Osteocyte (in vitro differentiated cells): Measurements from ENCODE around the gene PHACTR3. TPM values are rescaled to one million over a fixed set of nuclear protein-coding genes. Genes with fewer than 3 reads are reported as not detected.

ENCODE experiments used
- DNase-seq: peaks from one replicate; pipeline ENCODE4 v3.0.0; 2021; ENCODE audit warnings: mixed read lengths; ENCODE audit not compliant: unreplicated experiment; ENCODE audit errors: extremely low spot score
- H3K27ac Mint-ChIP-seq: one replicate; pipeline ENCODE4 v1.8.0; 2021; ENCODE audit warnings: mild to moderate bottlenecking, mixed read lengths; ENCODE audit not compliant: unreplicated experiment
- H3K27me3 Mint-ChIP-seq: one replicate; pipeline ENCODE4 v1.8.0; 2021; ENCODE audit warnings: mixed read lengths; ENCODE audit not compliant: unreplicated experiment
- H3K36me3 Mint-ChIP-seq: one replicate; pipeline ENCODE4 v1.8.0; 2021; ENCODE audit warnings: mixed read lengths; ENCODE audit not compliant: unreplicated experiment
- H3K4me1 Mint-ChIP-seq: one replicate; pipeline ENCODE4 v1.8.0; 2021; ENCODE audit warnings: mixed read lengths; ENCODE audit not compliant: unreplicated experiment
- H3K4me3 Mint-ChIP-seq: one replicate; pipeline ENCODE4 v1.8.0; 2021; ENCODE audit warnings: mild to moderate bottlenecking, moderate library complexity, mixed read lengths; ENCODE audit not compliant: unreplicated experiment
- H3K9me3 Mint-ChIP-seq: one replicate; pipeline ENCODE4 v1.8.0; 2021; ENCODE audit warnings: mixed read lengths; ENCODE audit not compliant: unreplicated experiment
- CTCF ChIP-seq: fragments of 200-600 bp; sonication (generic); IDR thresholded peaks from 2 replicates; pipeline ENCODE4 v1.5.0; 2021; ENCODE audit warnings: antibody characterized with exemption, mild to moderate bottlenecking, moderate library complexity
- total RNA-seq: library from RNA; stranded (reverse); gene quantifications from 2 replicates; pipeline ENCODE4 v1.2.1, GENCODE V29; 2021

The PHACTR3 gene
- total RNA-seq, 1 donor from 2014 or later = not detected

- no peak for TF ChIP-seq CTCF
- Mint-ChIP-seq H3K4me3 (no peak overlapping the region), H3K36me3 (no peaks in the 10 kb centered on the region), H3K27me3 (no peaks in the 10 kb centered on the region), H3K4me1 (no peaks in the 10 kb centered on the region), H3K27ac (no peak overlapping the region), H3K9me3 (peaks cover 7% of the 10 kb centered on the region)
- DNase-seq = peak; percentile 30
Measured at GRCh38 chr20:59648466-59649070, 44.2 kb downstream of the PHACTR3 start.

GRCh38 chr20:59650418-59650817 lies 46.1 kb downstream of the PHACTR3 start:
- Mint-ChIP-seq H3K4me3 (no peak overlapping the region), H3K27me3 (no peaks in the 10 kb centered on the region), H3K36me3 (no peaks in the 10 kb centered on the region), H3K4me1 (no peaks in the 10 kb centered on the region), H3K27ac (no peak overlapping the region), H3K9me3 (peaks cover 9% of the 10 kb centered on the region)
- DNase-seq = peak; percentile 38
- TF ChIP-seq CTCF = no peak

GRCh38 chr20:59652381-59652780 lies 48.0 kb downstream of the PHACTR3 start:
- Mint-ChIP-seq H3K27me3 (no peaks in the 10 kb centered on the region), H3K9me3 (peaks cover 17% of the 10 kb centered on the region), H3K27ac (no peak overlapping the region)

GRCh38 chr20:59656417-59656816 lies 52.1 kb downstream of the PHACTR3 start:
- DNase-seq = no peak
- no peaks in the 10 kb centered on the region for H3K27me3 Mint-ChIP-seq
- no peak for TF ChIP-seq CTCF

More at GRCh38 chr20:59652381-59652780, 48.0 kb downstream of the PHACTR3 start:
- H3K4me1 Mint-ChIP-seq = no peaks in the 10 kb centered on the region
- no peak for TF ChIP-seq CTCF
- H3K4me3 Mint-ChIP-seq = no peak overlapping the region
- no peak for DNase-seq
- no peaks in the 10 kb centered on the region for H3K36me3 Mint-ChIP-seq

GRCh38 chr20:59657459-59658046 lies 53.2 kb downstream of the PHACTR3 start:
- no peaks in the 10 kb centered on the region for H3K36me3 Mint-ChIP-seq
- H3K4me3 Mint-ChIP-seq = no peak overlapping the region
- H3K9me3 Mint-ChIP-seq = peaks cover 46% of the 10 kb centered on the region
- no peak for DNase-seq
- no peaks in the 10 kb centered on the region for H3K27me3 Mint-ChIP-seq
- no peak overlapping the region for H3K27ac Mint-ChIP-seq
- TF ChIP-seq CTCF = no peak
- no peaks in the 10 kb centered on the region for H3K4me1 Mint-ChIP-seq

More at GRCh38 chr20:59656417-59656816, 52.1 kb downstream of the PHACTR3 start:
- Mint-ChIP-seq H3K27ac (no peak overlapping the region), H3K36me3 (no peaks in the 10 kb centered on the region), H3K4me1 (no peaks in the 10 kb centered on the region), H3K4me3 (no peak overlapping the region), H3K9me3 (peaks cover 41% of the 10 kb centered on the region)
